Neural progenitor cell (in vitro differentiated cells): ENCODE data around the gene SCAANT1. TPM values are rescaled to one million over a fixed set of nuclear protein-coding genes. Genes with fewer than 3 reads are reported as not detected.
A peak's percentile ranks its signal among the peaks of the same experiment; 100 is the strongest.

ENCODE experiments used
- DNase-seq: peaks from one replicate; pipeline ENCODE4 v3.0.0-alpha.2; 2016; ENCODE audit warnings: low spot score
- H2AFZ ChIP-seq: fragments of 200-600 bp; sonication (generic); replicated peaks from 2 replicates; pipeline ENCODE4 v1.6.1; 2016; ENCODE audit warnings: antibody characterized with exemption
- H3F3A ChIP-seq: fragments of 200-600 bp; sonication (generic); 2 replicates; pipeline ENCODE4 v1.6.1; 2016; ENCODE audit warnings: antibody characterized with exemption, low read depth
- H3K27ac ChIP-seq: fragments of 200-600 bp; sonication (generic); 2 replicates; pipeline ENCODE4 v1.5.1; 2016; ENCODE audit warnings: mild to moderate bottlenecking
- H3K27me3 ChIP-seq: fragments of 200-600 bp; sonication (generic); 2 replicates; pipeline ENCODE4 v1.6.1; 2016; ENCODE audit warnings: mild to moderate bottlenecking, moderate library complexity
- H3K36me3 ChIP-seq: fragments of 200-600 bp; sonication (generic); 2 replicates; pipeline ENCODE4 v1.5.1; 2016
- H3K4me1 ChIP-seq: fragments of 200-600 bp; sonication (generic); 2 replicates; pipeline ENCODE4 v1.6.1; 2016; ENCODE audit warnings: mixed run types
- H3K4me2 ChIP-seq: fragments of 200-600 bp; sonication (generic); 2 replicates; pipeline ENCODE4 v1.6.1; 2016
- H3K4me3 ChIP-seq: fragments of 200-600 bp; sonication (generic); 2 replicates; pipeline ENCODE4 v1.5.1; 2016
- H3K79me2 ChIP-seq: fragments of 200-600 bp; sonication (generic); 2 replicates; pipeline ENCODE4 v1.6.1; 2016; ENCODE audit warnings: low read depth
- H3K9ac ChIP-seq: fragments of 200-600 bp; sonication (generic); 2 replicates; pipeline ENCODE4 v1.6.1; 2016
- H3K9me3 ChIP-seq: fragments of 200-600 bp; sonication (generic); 2 replicates; pipeline ENCODE4 v1.5.1; 2016; ENCODE audit warnings: low read depth
- H4K20me1 ChIP-seq: fragments of 200-600 bp; sonication (generic); 2 replicates; pipeline ENCODE4 v1.6.1; 2016; ENCODE audit warnings: low read depth
- H3K27ac Mint-ChIP-seq: 3 replicates; pipeline ENCODE4 v1.8.0; 2021; ENCODE audit warnings: mixed read lengths
- H3K27me3 Mint-ChIP-seq: 2 replicates; pipeline ENCODE4 v1.8.0; 2022; ENCODE audit warnings: low read depth, mild to moderate bottlenecking, inconsistent platforms, moderate library complexity, mixed read lengths; ENCODE audit not compliant: insufficient read depth
- H3K36me3 Mint-ChIP-seq: 3 replicates; pipeline ENCODE4 v1.8.0; 2021; ENCODE audit warnings: mixed read lengths
- H3K4me1 Mint-ChIP-seq: 3 replicates; pipeline ENCODE4 v1.8.0; 2021; ENCODE audit warnings: mixed read lengths
- H3K4me3 Mint-ChIP-seq: 3 replicates; pipeline ENCODE4 v1.8.0; 2021; ENCODE audit warnings: mild to moderate bottlenecking, moderate library complexity, mixed read lengths
- H3K9me3 Mint-ChIP-seq: 3 replicates; pipeline ENCODE4 v1.8.0; 2020; ENCODE audit warnings: mixed read lengths
- EZH2 ChIP-seq: fragments of 200-600 bp; sonication (generic); IDR thresholded peaks from 2 replicates; pipeline ENCODE4 v1.6.1; 2017; ENCODE audit warnings: antibody characterized with exemption, mild to moderate bottlenecking, moderate library complexity
- EZH2phosphoT487 ChIP-seq: fragments of 200-600 bp; sonication (generic); IDR thresholded peaks from 2 replicates; pipeline ENCODE4 v1.6.1; 2017; ENCODE audit warnings: antibody characterized with exemption
- total RNA-seq: library from RNA; depleted of rRNA; stranded (reverse); fragments of >200 nt; gene quantifications from 2 replicates; pipeline ENCODE4 v1.2.3, GENCODE V29; 2015; ENCODE audit warnings: low replicate concordance
- TF ChIP-seq, protein P1 (sequence below): fragments of 200-600 bp; sonication (generic); IDR thresholded peaks from 2 replicates; pipeline ENCODE4 v1.5.1; 2017; ENCODE audit warnings: antibody characterized with exemption, mild to moderate bottlenecking

Gene SCAANT1
- not detected in 2 replicates for total RNA-seq

DNA sequence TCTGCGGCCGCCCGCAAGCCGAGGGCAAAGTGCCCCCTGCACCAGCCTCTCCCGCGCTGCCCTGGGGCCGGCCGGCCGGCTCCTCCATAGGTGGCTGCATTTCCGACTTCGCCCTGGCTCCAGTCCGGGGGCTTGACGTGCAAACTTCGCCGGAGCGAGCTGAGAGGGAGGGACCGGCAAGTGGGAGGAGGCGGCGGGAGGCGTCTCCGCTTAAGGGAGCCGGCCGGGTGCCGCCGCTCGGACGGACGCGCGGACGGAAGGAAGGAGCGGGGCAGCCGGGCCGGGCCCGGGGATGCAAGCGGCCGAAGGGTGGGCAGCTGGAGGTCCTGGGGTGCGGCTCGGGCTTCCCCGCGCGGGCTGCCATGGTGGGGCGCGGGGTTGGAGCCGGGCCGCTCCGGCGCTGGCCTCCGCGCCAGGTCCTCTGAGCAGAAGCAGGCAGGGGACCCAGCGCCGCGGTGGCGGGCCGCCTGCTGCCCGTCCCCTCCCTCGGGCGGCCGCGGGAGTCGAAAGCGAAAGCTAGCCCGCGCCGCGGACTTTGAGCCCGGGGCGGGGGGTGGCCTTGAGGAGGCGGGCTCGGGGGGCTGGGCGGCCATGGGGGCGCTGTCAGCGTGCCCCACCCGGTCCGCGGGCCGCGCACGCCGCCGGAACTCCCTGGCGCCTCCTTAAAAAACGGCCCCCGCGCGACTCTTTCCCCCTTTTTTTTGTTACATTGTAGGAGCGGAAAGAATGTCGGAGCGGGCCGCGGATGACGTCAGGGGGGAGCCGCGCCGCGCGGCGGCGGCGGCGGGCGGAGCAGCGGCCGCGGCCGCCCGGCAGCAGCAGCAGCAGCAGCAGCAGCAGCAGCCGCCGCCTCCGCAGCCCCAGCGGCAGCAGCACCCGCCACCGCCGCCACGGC lies at the start of gene SCAANT1:
Gene SCAANT1, minus strand, starts transcription at position 511 of the 895 bp plus-strand sequence.
- H3K4me2 ChIP-seq, result peak within 1 kb of the TSS; percentile 98
- H3K36me3 Mint-ChIP-seq, result peaks cover 11% of the 10 kb centered on the region
- H3K27ac Mint-ChIP-seq, result peak within 1 kb of the TSS; percentile 86
- H3K27me3 Mint-ChIP-seq, result no peaks in the 10 kb centered on the region
- peaks cover 58% of the 10 kb centered on the region for H3K79me2 ChIP-seq
- DNase-seq, result peak; percentile 92
- TF ChIP-seq EZH2 (peak; percentile 39), EZH2phosphoT487 (no peak)
- TF ChIP-seq, protein P1, sequence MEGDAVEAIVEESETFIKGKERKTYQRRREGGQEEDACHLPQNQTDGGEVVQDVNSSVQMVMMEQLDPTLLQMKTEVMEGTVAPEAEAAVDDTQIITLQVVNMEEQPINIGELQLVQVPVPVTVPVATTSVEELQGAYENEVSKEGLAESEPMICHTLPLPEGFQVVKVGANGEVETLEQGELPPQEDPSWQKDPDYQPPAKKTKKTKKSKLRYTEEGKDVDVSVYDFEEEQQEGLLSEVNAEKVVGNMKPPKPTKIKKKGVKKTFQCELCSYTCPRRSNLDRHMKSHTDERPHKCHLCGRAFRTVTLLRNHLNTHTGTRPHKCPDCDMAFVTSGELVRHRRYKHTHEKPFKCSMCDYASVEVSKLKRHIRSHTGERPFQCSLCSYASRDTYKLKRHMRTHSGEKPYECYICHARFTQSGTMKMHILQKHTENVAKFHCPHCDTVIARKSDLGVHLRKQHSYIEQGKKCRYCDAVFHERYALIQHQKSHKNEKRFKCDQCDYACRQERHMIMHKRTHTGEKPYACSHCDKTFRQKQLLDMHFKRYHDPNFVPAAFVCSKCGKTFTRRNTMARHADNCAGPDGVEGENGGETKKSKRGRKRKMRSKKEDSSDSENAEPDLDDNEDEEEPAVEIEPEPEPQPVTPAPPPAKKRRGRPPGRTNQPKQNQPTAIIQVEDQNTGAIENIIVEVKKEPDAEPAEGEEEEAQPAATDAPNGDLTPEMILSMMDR, result no peak
- H3K4me3 ChIP-seq, result peak within 1 kb of the TSS; percentile 97
- no peaks in the 10 kb centered on the region for H3K9me3 Mint-ChIP-seq
- peaks cover 38% of the 10 kb centered on the region for H4K20me1 ChIP-seq
- peak within 1 kb of the TSS; percentile 91 for H3K4me3 Mint-ChIP-seq
- H3K27ac ChIP-seq, result peak within 1 kb of the TSS; percentile 96
- peaks cover 16% of the 10 kb centered on the region for H3K4me1 ChIP-seq
- peaks cover 4% of the 10 kb centered on the region for H3K36me3 ChIP-seq
- H3F3A ChIP-seq, result peaks cover 47% of the 10 kb centered on the region
- H3K9ac ChIP-seq, result peak within 1 kb of the TSS; percentile 72
- no peaks in the 10 kb centered on the region for H3K27me3 ChIP-seq
- H3K9me3 ChIP-seq, result no peaks in the 10 kb centered on the region
- H2AFZ ChIP-seq, result peak within 1 kb of the TSS; percentile 88
- H3K4me1 Mint-ChIP-seq, result peaks cover 21% of the 10 kb centered on the region

GRCh38 chr3:63961891-63962290 lies 49.7 kb upstream of the SCAANT1 start:
- H3K79me2 ChIP-seq, result peaks cover 68% of the 10 kb centered on the region
- Mint-ChIP-seq H3K4me1 (peaks cover 60% of the 10 kb centered on the region), H3K27me3 (no peaks in the 10 kb centered on the region), H3K4me3 (no peak overlapping the region), H3K36me3 (no peaks in the 10 kb centered on the region), H3K27ac (no peak overlapping the region), H3K9me3 (no peaks in the 10 kb centered on the region)
- no peak overlapping the region for H3K9ac ChIP-seq
- no peak overlapping the region for H2AFZ ChIP-seq
- H3K4me1 ChIP-seq, result peaks cover 76% of the 10 kb centered on the region
- H3F3A ChIP-seq, result peaks cover 63% of the 10 kb centered on the region
- H3K27ac ChIP-seq, result no peak overlapping the region
- H4K20me1 ChIP-seq, result no peaks in the 10 kb centered on the region
- H3K36me3 ChIP-seq, result no peaks in the 10 kb centered on the region
- H3K9me3 ChIP-seq, result no peaks in the 10 kb centered on the region
- no peak for DNase-seq
- no peak overlapping the region for H3K4me3 ChIP-seq
- no peak for TF ChIP-seq EZH2phosphoT487
- TF ChIP-seq, protein P1, result peak; percentile 60
- no peaks in the 10 kb centered on the region for H3K27me3 ChIP-seq
- H3K4me2 ChIP-seq, result no peak overlapping the region

DNA sequence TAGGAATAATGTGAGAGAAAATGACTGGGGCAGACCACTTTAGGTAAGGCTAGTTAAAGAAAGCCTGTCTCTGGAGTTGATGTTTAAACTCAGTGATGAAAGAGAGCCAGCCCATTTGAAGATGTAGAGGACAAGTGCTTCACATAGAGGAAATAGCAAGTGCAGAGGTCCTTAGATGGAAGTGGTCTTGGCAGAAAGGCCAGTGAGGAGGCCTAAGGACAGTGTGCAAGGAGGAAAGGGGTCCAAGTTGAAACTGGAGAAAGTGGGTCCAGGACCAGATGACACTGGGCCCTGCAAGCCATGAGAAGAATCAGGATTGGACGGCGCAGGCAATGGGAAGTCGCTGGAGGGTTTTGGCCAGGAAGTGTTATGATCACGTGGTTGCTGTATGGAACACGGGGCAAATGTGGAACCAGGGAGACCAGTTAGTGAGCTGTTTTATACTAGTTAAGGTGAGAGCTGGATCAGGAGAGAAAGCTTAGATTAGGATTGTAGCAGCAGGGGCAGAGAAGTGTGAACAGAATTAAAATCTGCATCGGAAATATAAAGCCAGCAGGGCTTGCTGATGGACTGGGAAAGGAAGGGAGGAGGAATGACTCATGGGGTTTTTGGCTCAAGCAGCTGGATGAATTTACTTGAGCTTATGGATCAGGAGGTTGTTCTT lies 48.0 kb upstream of the SCAANT1 start:
- Mint-ChIP-seq H3K4me1 (peaks cover 52% of the 10 kb centered on the region), H3K4me3 (no peak overlapping the region), H3K27me3 (no peaks in the 10 kb centered on the region), H3K9me3 (no peaks in the 10 kb centered on the region), H3K27ac (peak overlapping the region; percentile 48), H3K36me3 (peaks cover 1% of the 10 kb centered on the region)
- H3K4me2 ChIP-seq, result no peak overlapping the region
- no peak for DNase-seq
- no peaks in the 10 kb centered on the region for H3K36me3 ChIP-seq
- no peak overlapping the region for H3K9ac ChIP-seq
- no peak overlapping the region for H2AFZ ChIP-seq
- H3K27me3 ChIP-seq, result no peaks in the 10 kb centered on the region
- no peaks in the 10 kb centered on the region for H3K9me3 ChIP-seq
- peaks cover 75% of the 10 kb centered on the region for H3K4me1 ChIP-seq
- H4K20me1 ChIP-seq, result no peaks in the 10 kb centered on the region
- H3K27ac ChIP-seq, result peak overlapping the region; percentile 31
- H3F3A ChIP-seq, result peaks cover 63% of the 10 kb centered on the region
- no peak overlapping the region for H3K4me3 ChIP-seq
- TF ChIP-seq, protein P1, result no peak
- peaks cover 66% of the 10 kb centered on the region for H3K79me2 ChIP-seq
